Stimulated activated CD8-positive, alpha-beta memory T cell treated with anti-CD3 and anti-CD28 coated beads, Interleukin-4, amount 100 ng/mL, for 48 hours (primary cell): ENCODE measurements around the gene MED27.
"Not testable (repeated sequence)": the region's sequence is repeated elsewhere in the genome, so short reads cannot be mapped to it uniquely, and the experiment has no call there.

Source experiments
- DNase-seq: peaks from one replicate; pipeline ENCODE4 v3.0.0-alpha.2; 2020

Gene MED27

GRCh38 chr9:132075853-132076252 is 3.8 kb downstream of the MED27 start:
- DNase-seq = no peak

- no peak for DNase-seq
Measured at GRCh38 chr9:132074736-132075135, 4.9 kb downstream of the MED27 start.

GRCh38 chr9:132071847-132072507 is 7.7 kb downstream of the MED27 start:
- DNase-seq = no peak

GRCh38 chr9:132069046-132069898 is 10.4 kb downstream of the MED27 start:
- no peak for DNase-seq

- no peak for DNase-seq
Measured at GRCh38 chr9:132068605-132069004, 11.1 kb downstream of the MED27 start.

GRCh38 chr9:132066511-132066910 is 13.2 kb downstream of the MED27 start:
- no peak for DNase-seq

- no peak for DNase-seq
Measured at GRCh38 chr9:132066057-132066456, 13.6 kb downstream of the MED27 start.

- DNase-seq = no peak
Measured at GRCh38 chr9:132063281-132063680, 16.4 kb downstream of the MED27 start.

GRCh38 chr9:132062806-132063205 is 16.9 kb downstream of the MED27 start:
- DNase-seq = no peak

GRCh38 chr9:132061526-132061925 is 18.1 kb downstream of the MED27 start:
- no peak for DNase-seq

- DNase-seq = no peak
Measured at GRCh38 chr9:132059361-132059760, 20.3 kb downstream of the MED27 start.

- DNase-seq = not testable (repeated sequence)
Measured at GRCh38 chr9:132058226-132058625, 21.4 kb downstream of the MED27 start.

GRCh38 chr9:132056717-132057560 is 22.7 kb downstream of the MED27 start:
- no peak for DNase-seq

GRCh38 chr9:132055756-132056155 is 23.9 kb downstream of the MED27 start:
- DNase-seq = no peak

- DNase-seq = no peak
Measured at GRCh38 chr9:132054024-132054423, 25.6 kb downstream of the MED27 start.

- DNase-seq = no peak
Measured at GRCh38 chr9:132049900-132050299, 29.8 kb downstream of the MED27 start.

- DNase-seq = no peak
Measured at GRCh38 chr9:132049323-132049882, 30.3 kb downstream of the MED27 start.

GRCh38 chr9:132048201-132048600 is 31.5 kb downstream of the MED27 start:
- DNase-seq = no peak

- DNase-seq = no peak
Measured at GRCh38 chr9:132046456-132046855, 33.2 kb downstream of the MED27 start.

GRCh38 chr9:132044176-132044875 is 35.3 kb downstream of the MED27 start:
- DNase-seq = no peak

- no peak for DNase-seq
Measured at GRCh38 chr9:132043708-132044107, 36.0 kb downstream of the MED27 start.

- DNase-seq = no peak
Measured at GRCh38 chr9:132042324-132042723, 37.3 kb downstream of the MED27 start.
